ENCODE data around the gene CARMIL1.

Gene CARMIL1

DNA sequence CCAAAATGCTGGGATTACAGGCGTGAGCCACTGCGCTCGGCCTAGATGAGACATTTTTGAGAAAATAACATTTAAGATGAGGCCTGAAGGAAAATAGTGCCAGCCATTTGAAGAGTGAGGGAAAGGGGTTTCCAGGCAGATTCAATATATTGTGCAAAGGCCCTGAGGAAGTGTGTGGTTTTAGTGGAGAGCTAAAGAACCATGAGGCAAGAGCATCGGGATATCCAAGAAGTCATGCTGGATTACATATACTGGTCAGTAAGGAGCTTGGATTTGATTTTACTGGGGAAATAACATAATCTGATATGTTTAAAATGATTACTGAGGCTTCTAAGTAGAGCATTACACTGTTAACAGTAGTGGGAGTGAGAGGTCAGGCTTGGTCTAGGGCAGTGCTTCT lies 47.0 kb downstream of the CARMIL1 start:
- no peak for FAIRE-seq
- no peak for TF ChIP-seq CTCF (IDR thresholded peaks at IDR 0.05; ENCODE audit: insufficient read depth, missing control alignments)
- no peak for DNase-seq (ENCODE audit: insufficient read length, low spot score)

GRCh38 chr6:25326960-25327359 lies 47.8 kb downstream of the CARMIL1 start:
- DNase-seq (ENCODE audit: insufficient read length, low spot score) (no peak), FAIRE-seq (no peak)
- TF ChIP-seq CTCF (IDR thresholded peaks at IDR 0.05; ENCODE audit: insufficient read depth, missing control alignments), result no peak

DNA sequence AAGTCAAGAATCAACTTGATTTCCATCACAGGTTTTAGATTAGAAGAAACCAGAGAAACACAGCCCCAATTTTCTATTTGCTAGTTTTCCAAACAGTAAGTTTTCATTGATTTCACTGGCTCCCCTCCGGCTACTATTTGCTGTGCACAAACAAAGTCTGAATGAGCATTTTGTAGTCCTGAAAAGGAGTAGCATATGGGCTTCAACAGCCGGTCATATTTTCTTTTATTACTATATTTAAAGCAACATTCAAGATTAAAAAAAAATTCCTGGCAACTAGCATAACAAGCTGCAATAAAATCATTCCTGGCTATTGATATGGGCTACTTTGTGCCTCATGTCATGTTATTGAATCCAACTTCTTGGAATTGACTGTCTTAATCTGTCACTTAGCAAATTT lies 48.3 kb downstream of the CARMIL1 start:
- DNase-seq (ENCODE audit: insufficient read length, low spot score), result no peak
- no peak for FAIRE-seq
- TF ChIP-seq CTCF (IDR thresholded peaks at IDR 0.05; ENCODE audit: insufficient read depth, missing control alignments), result no peak

GRCh38 chr6:25329161-25329817 lies 50.1 kb downstream of the CARMIL1 start:
- DNase-seq (ENCODE audit: insufficient read length, low spot score) (no peak), FAIRE-seq (no peak)
- no peak for TF ChIP-seq CTCF (IDR thresholded peaks at IDR 0.05; ENCODE audit: insufficient read depth, missing control alignments)

DNA sequence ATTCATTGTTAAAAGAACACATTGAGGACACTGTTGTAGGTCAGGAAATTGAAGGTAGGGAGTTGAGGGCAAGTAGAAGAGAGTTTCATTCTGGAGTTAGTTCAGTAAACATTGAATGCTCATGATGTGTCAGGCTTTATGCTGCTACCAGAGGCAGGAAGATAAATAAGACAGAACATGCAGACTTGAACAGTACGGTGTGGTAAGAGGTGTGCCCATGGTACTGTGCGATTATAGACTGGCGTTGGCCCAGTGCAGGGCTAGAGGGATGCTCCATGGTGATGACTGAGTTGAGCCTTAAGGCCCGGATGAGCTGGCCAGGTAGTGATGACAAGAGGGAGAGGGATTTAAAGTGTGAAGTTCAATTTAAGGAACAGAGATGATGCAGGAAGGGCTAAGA lies 50.8 kb downstream of the CARMIL1 start:
- TF ChIP-seq CTCF (IDR thresholded peaks at IDR 0.05; ENCODE audit: insufficient read depth, missing control alignments), result no peak
- FAIRE-seq, result no peak
- DNase-seq (ENCODE audit: insufficient read length, low spot score), result no peak

- DNase-seq (ENCODE audit: insufficient read length, low spot score) (no peak), FAIRE-seq (no peak)
- no peak for TF ChIP-seq CTCF (IDR thresholded peaks at IDR 0.05; ENCODE audit: insufficient read depth, missing control alignments)
Observed at GRCh38 chr6:25330796-25331685, 51.9 kb downstream of the CARMIL1 start.

DNA sequence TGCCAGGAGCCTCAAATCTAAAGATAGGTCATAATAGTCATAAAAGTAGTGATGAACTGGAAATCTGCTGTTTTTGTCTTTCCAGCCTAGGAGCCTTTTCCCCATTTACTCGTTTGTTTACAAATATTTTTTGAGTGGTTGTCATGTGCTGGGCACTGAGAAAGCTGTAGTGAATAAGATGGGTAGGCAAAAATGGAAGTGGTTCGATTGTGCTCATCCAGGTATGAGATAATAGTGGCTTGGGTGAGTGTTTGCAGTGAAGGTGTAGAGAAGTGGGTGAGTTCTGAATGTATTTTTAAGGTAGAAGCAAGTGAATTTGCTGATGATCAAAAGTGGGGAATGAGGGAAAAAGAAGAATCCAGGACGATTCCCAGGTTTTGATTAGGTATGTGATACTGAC lies 53.0 kb downstream of the CARMIL1 start:
- FAIRE-seq (no peak), DNase-seq (ENCODE audit: insufficient read length, low spot score) (no peak)
- TF ChIP-seq CTCF (IDR thresholded peaks at IDR 0.05; ENCODE audit: insufficient read depth, missing control alignments), result no peak
